Hematopoietic multipotent progenitor cell (in vitro differentiated cells): ENCODE results near the gene ARAP2. TPM values are rescaled to one million over a fixed set of nuclear protein-coding genes. Genes with fewer than 3 reads are reported as not detected.

Experiments used
- DNase-seq, 3 donors: peaks; one replicate each; pipeline ENCODE4 v3.0.0-alpha.2; 2011 to 2015; ENCODE audit warnings: low read depth in 2 of 3, low spot score in 2 of 3
- total RNA-seq: library from RNA; depleted of rRNA; stranded (reverse); fragments of >200 nt; gene quantifications from one replicate; pipeline ENCODE4 v1.2.3, GENCODE V29; 2012

The ARAP2 gene
- total RNA-seq, 1 donor: 11.0 TPM

GRCh38 chr4:36220776-36221175 is 23.5 kb downstream of the ARAP2 start:
- no peak for DNase-seq

GRCh38 chr4:36218121-36218520 is 26.2 kb downstream of the ARAP2 start:
- no peak for DNase-seq

DNA sequence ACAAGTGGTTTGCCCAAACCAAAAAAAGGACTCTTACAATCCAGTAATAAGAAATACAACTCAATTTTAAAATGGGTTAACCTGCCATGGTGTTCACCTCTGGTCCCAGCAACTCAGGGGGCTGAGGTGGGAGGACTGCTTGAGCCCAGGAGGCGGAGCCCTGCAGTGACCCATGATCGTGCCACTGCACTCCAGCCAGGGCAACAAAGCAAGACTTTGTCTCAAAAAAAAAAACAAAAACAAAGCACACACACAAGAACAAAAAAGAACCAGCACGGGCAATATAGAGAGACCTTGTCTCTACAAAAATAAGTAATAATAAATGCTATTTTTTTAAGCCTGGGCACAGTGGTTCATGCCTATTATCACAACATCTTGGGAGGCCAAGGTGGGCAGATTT is 28.7 kb downstream of the ARAP2 start:
- DNase-seq: no peak

GRCh38 chr4:36214735-36215485 is 29.4 kb downstream of the ARAP2 start:
- no peak for DNase-seq

- no peak for DNase-seq
These were observed 30.3 kb downstream of the ARAP2 start for GRCh38 chr4:36213977-36214376.

GRCh38 chr4:36211084-36211483 is 33.2 kb downstream of the ARAP2 start:
- no peak for DNase-seq

- no peak for DNase-seq
These were observed 34.2 kb downstream of the ARAP2 start for GRCh38 chr4:36209941-36210649.

- DNase-seq: no peak
These were observed 35.3 kb downstream of the ARAP2 start for GRCh38 chr4:36208893-36209473.

DNA sequence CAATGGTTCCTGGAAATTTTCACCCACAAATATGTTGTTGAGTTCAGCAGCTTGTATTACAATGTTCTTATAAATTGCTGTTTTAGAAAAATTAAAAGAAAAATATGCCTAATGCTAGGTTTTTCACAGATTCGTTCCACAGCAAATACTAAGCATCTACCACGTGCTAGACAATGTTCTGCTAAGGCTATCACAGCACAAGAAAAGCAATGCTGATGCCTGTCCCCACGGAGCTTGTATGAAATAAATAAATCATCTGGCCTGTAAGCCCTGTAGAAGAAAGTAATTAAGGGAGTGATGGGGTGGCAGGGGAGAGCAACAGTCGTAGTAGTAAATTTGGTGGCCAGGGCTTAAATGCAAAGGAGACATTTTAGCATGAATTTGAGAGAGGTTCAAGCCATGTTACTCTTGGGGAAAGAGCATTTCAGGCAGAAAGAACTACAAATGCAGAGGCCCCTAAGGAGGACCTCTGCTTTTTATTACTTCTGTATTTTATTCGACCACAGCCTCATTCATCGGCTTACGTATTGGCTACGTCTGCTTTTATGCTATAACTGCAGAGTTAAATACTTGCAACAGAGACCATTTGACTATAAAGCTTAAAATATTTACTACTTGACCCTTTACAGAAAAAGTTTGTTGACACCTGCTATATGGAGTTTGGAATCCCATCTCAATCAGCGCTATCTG is 36.3 kb downstream of the ARAP2 start:
- peak in 1 of 3 donors; percentile 48 for DNase-seq

- DNase-seq: no peak
These were observed 36.9 kb downstream of the ARAP2 start for GRCh38 chr4:36207367-36207766.

GRCh38 chr4:36206603-36207311 is 37.6 kb downstream of the ARAP2 start:
- DNase-seq: no peak

DNA sequence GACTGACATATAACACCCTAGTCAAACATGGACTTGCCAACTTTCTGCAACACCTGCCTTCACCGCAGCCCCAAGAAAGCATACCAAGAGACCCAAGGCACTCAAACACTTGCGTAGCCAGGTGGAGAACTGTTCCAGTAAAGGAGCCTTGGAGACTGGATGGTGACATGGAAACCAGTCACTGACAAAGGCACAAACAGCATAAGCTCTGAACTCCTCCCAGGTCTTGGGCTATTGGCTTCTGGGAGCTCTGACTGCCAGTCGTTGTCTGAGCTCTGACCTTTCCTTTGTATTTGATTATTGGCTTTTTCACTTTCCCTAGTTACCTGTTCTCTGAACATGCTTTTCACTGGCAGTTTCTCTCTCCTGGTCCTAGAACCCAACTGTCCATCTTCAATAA is 38.3 kb downstream of the ARAP2 start:
- DNase-seq: no peak

DNA sequence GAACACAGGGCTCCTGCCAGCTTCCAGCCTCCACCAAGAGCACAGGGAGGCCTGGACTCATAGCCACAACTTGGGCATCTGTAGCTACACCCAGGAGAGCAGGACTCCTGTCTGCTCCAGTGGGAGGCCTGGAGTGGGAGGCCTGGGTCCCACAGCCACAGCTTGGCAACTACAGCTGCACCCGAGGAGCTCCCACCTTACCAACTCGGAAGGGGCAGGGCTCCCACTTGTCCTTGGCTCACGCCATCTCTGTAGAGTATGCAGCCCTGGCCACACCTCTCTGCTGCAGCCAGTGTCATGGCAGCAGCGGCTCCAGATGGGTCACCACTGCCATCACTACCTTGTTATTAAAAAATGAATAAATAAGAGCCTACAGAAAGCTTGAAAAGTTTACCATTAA is 45.5 kb downstream of the ARAP2 start:
- DNase-seq: no peak

GRCh38 chr4:36198068-36198808 is 46.1 kb downstream of the ARAP2 start:
- no peak for DNase-seq

DNA sequence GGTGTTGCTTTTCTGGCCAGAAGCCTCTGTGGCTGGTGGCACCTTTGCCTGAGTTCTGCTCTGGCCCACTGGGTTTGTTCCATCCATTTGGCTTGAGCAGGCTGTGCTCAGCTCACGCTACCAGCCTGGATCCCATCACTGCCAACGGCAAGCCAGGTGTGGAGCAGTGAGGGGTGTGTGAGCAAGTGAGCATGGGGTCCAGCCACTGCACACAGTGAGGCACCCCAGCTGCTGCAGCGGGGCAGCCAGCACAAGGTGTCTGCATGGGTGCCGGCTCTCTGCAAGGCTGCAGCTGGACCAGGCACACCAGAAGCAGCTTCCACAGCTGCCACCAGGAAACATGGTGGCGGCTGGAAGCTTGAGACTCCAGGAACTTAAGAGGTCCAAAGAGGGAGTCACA is 46.8 kb downstream of the ARAP2 start:
- DNase-seq: no peak

GRCh38 chr4:36196145-36196913 is 48.0 kb downstream of the ARAP2 start:
- no peak for DNase-seq

DNA sequence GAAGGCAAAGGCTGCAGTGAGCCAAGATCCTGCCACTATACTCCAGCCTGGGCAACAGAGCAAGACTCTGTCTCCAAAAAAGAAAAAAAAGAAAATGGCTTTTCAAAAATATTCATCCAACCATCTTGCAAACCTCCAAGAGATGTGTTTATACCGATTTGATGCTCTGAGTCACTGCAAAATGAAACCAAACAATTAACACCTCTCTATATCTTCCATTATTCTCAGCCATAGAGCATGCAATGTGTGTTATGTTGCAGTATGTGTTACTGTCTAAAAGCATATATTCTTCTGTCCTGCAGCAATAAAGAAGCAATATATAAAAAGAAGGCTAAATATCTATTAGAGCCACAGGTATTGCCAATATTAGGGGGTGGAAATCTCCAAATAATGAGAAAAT is 51.4 kb downstream of the ARAP2 start:
- no peak for DNase-seq

DNA sequence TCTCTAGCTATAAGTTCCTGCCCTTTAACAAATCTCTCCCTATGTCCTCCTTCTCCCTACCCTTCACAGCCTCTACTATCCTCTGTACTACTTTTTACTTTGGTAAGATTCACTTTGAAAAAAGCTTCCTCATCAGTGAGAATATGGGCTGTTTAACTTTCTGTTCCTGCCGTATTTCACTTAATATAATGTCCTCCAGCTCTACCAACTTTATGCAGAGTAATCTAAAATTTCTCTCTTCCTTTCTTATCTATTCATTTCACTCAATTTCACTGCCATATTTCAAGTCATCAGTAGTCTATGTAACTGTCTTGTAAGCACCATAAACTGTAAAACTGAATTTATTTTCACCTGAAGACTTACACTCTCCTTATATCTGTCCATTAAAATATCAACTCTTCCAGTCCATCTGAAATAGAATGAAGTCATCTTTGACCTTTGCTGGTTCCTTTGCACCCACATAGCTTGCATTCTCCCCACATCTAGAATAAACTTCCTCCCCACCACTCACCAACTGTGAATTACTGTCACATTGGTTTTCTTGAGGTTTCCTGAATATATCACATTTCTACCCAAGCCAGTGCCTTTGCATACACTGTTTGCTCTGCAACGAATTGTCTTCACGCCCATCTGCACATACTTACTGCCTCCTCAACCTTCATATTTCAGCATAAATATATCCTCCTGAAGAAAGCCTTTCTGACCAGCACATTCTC is 54.6 kb downstream of the ARAP2 start:
- DNase-seq: peak in 1 of 3 donors; percentile 28
